NCI-H526 (cell line): ENCODE data around the gene ZFP36L2.

Experiments used
- DNase-seq, 2 experiments: peaks; one replicate each; lab custom pipeline; 2025; lab: John Stamatoyannopoulos, UW

Gene ZFP36L2

DNA sequence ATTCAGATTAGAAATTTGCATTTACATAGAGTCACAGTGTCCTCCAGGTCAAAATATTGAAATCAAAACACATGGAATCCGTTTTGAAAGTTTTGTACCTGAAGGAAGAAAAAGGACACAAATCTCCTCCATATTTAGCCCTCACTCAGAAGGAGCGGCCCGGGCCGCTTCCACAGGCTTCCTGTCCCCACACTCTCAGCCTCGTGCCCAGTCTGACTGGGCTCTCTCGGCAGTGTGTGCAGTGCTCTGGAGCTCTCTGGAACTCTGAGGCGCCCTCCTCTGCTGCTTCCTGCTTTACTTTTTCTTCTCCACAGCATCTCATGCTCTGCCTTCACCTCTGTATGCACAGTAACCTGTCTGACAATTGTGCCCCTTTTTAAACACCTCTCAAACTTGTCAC, 22.2 kb upstream of the ZFP36L2 start:
- DNase-seq: no peak

DNA sequence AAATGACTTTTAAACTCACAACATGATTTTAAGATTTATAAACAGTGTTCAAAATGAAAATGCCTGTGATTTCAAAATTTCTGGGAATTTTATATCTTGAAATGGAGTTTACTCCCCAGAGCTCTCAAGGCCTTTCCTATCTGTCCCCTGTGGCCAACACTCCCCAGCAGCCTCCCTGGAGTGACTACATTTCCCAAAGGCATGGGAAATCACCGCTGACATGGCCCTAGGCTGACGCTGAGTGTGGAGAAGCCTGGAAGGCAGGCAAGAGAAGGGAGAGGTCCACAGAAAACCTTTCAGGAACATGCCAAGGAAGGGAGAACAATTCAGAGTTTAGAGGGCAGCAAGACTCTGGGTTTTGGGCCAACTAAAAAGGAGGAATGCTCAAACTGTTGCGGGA, 20.2 kb upstream of the ZFP36L2 start:
- no peak for DNase-seq

DNA sequence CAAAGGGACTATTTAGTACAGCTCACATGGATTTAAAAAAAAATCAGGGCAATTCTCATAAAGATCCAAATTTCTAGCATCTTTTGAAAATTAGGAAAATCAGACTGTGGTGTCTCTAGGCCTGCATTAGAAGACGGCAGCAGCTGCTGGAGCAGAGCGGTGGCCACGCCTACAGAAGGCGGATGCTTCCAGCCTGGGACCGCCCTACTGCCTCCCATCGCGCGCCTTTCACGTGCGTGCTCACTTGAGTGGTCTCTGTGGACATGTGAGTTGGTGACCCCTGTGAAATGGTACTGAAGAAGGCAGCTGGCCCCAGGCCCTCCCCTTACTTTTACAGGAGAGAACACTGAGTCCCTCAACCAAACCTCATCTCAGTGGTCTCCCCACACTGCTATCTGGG, 15.2 kb upstream of the ZFP36L2 start:
- no peak for DNase-seq

DNA sequence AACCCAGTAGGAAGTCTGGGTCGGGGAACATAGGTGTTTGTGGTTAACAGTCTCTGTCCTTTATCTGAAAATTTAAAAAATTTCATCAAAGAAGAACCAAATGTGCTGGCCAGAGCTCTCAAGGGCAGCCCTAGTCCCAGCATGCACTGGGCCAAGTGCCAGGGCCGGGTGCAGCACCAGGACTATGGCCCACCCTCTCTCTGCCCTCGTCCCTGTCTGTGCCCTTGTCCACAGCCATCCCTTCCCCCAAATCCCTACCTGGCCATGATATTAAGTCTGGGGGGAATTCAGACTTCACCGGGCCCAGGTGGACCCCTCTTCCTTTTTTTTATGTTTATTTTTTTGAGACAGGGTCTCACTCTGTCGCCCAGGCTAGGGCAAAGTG, 14.4 kb upstream of the ZFP36L2 start:
- DNase-seq: no peak

DNA sequence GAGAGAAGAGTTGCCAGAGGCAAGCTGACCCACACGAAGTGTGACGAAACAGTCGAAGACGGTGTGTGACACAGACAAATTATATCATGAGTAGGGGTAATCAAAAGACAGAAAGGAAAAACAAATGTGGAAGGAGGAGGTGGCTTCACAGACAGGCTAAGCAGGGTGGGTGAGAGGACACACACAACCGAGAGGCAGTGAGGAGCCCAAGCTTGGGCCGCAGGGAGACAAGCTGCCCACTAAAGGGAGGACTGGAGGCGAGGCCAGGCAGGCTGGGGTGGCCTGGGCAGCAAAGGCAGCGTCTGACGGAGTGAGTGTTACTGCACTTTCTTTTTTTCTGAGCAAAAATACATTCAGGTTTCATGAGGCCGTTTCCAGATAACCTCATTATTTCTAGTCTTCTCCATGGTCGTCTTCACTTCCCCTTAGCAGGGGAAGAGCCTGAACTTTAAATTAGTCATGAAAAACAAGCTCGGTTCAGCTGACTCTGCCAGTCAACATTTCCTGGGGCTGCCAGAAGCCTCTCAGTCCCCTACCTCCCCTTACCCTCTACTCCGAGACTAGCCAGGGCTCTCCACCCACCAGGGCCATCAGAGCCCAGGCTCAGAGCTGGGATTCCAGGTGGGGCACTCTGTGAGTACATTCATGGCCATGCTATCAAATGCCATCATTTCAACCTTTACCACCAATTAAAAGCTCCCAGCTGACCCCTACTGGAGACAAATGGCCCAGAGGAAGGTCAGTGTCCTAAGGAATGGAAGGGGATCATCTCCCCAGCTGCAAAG, 13.8 kb upstream of the ZFP36L2 start:
- no peak for DNase-seq

DNA sequence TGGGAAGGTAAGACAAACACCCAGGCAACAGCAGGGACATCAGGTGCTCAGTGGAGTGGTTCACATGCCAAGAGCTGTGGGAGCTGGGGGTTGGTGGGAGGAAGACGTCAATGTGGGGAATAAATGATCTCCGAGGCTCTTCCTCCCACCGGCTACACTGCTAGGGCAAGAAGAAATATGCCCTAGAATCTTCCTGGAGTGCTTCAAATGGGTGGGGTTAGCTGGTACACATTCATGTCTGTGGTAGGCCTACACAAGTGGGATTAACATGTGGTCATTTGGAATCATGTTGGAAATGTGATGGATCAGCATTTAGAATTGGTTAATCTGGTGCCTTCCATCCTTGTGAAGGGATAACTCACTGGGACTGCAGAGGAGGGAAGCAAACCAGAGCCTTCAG, 12.4 kb upstream of the ZFP36L2 start:
- DNase-seq: no peak

DNA sequence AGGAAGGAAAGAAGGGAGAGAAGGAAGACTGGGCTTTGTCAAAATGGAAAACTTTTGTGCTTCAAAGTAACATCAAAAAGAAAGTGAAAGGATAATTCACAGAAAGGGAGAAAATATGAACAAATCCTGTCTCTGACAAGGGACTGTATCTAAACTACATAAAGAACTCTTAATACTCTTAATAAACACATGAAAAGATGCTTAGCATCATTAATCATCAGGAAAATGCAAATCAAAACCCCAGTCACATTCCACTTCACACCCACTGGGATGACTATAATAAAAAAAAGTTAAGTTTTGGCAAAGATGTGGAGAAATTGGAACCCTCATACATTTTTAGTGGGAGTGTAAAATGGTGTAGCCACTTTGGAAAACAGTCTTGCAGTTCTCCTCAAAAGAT, 11.8 kb upstream of the ZFP36L2 start:
- no peak for DNase-seq

DNA sequence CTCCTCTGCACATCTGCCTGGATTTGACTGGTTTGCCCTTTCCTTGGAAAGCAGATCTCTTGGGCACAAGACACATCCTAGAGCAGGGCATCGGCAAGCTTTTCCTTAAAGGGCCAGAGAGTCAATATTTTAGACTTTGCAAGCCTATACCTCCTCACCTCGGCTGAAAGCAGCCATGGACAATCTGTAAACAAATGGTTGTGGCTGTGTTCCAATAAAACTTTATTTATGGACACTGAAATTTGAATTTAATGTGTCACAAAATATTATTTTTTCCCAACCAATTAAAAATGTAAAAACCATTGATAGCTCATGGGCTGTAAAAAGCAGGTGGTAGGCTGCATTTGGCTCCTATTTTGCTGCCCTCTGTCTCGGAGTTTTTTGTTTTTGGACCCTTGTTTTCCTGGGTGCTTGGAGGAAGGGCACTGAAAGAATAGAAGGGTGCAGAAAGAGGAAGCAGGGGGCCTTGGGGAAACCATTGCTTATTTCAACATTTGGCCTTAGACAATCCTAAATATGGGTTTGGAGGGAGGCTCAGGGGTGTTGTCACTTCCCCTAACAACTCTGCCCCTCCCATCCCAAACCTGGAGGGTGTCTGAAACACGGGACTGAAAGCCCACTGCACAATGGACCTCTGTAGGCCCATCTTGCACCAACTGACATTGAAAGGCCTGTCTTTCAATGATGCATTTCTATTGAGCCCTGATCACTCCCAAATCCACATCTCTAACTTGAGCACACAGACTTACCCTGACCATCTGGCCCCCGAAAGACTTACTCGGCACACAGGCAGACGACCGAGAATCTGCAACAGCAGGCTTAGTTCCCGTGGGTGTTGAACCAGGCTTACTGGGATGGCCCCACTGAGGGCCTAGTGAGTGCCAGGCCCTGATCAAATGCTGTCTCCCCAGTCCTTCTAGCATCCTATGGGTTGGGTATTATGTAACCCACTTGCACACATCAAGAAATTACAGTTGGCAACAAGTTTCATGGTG, 7.1 kb upstream of the ZFP36L2 start:
- DNase-seq: no peak

DNA sequence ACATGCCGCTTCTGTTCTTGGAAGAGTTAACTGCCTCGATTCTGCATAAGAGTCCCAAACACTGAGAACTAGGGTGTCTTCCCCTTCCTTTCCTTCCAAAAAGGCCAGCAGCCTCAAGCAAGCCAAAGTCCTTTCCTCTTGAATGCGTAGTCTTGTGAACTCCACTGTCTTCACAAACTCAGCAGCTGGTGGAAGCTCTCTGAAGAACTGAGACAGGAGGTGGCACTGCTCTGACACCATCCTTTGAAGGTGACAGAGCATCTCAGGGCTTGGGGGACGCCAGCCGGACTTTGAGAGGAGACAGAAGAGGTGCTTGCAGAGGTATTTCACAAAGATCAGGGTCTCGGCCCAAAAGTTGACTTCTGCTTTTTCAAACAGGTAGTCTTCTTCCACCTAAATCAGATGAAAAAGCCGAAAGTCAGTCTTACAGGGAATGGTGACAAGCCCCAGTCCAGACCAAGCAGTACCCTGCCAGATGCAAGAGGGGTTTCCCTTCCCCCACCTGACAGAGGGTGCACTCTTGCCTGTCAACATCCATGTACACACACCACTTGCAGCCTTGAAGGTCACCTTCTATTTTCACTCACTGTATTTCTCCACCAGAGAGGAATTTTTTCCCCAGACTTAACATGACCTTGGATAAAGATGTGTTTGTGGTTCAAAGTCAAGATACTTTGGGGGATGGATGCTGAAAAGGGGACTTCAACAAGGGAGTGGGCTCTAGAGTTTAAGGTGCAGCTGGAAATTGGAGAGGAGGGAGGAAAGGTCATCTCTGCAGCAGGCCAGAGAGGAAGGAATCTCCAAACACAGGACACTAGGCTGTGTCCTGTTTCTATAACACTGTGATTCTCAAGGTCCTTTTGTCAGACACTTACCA, 4.8 kb upstream of the ZFP36L2 start:
- DNase-seq: no peak

DNA sequence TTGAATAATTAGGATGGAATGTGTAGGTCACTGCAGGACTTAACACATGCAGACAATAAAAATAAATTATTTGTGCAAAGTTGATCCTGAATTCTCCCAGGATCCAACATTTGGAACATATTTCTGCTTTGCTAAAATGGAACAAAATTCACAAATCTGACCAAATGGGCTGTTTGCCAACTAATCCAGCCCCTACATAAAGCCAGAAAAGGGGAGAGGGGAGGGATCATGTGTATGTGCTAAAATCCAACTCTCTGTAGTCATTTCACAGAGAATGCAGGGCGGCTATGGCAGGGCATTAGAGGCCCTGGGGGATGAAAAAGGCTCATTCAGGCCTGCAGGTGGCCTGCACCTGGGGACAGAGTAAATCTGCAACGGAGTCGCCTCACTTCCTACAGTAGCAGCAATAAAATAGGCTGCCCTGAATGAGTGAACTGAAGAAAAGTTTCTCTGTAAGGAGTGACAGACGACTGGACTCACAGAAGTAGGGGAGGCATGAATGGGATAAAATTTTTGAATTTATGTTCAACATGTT, 4.0 kb upstream of the ZFP36L2 start:
- peak in 1 of 2 experiments; percentile 7 for DNase-seq

DNA sequence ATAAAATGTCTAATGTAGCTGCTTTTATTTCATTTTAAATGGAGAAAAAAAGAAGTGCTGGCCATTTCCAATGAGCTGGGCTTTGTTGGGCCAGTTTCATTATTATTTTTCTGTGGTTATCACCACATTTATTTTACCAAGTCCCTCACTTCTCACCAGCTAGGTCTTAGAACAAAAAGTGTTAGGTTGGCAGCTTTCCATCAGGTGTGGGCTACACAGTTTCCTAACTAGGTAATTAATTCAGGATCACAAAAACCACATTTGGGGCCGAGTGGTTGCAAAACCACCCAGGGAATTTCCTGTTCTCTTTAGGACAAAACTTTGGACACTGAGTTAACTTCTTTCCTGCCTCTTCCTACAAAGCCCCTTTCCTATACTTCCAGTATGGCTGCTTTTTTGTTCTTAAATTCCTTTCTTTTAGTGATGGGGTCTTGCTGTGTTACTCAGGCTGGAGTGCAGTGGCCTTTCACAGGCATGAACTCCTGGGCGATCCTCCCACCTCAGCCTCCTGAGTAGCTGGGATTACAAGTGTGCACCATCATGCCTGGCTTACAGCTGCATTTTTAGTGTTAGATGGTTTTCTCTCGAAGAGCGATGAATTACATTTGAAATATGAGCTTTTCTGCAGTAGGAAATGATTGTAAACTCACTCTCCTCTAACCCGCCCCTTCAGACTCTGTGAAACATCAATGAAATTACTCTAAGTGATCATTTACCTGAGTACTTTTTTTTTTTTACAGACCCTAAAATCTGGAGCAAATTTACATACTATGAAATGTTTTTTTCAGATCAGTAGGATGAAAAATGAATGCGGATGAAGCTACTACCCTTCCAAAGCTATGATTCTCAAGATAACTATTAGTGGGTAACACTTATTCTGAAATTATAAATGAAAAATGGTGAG, 2.6 kb upstream of the ZFP36L2 start:
- DNase-seq: no peak

DNA sequence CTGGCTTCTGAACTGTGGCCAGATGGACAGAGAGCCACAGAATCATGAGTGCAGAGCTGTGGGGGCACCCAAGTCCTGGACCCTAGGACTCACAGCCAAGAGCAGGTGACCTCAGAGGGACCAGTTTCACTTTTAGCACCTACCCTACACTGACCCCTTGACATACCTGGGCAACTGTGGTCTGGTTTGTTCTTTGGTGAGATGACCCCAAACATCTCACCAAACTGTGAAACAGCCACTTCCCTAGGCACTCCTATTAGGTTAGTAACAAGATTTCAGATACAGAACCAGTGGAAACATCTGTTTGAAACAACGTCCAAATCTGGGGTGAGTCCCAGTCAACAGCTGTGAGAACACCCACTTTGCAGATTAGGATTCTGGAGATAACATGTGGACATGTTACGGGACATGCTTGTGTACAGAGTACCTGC, 1.9 kb upstream of the ZFP36L2 start:
- DNase-seq: no peak

DNA sequence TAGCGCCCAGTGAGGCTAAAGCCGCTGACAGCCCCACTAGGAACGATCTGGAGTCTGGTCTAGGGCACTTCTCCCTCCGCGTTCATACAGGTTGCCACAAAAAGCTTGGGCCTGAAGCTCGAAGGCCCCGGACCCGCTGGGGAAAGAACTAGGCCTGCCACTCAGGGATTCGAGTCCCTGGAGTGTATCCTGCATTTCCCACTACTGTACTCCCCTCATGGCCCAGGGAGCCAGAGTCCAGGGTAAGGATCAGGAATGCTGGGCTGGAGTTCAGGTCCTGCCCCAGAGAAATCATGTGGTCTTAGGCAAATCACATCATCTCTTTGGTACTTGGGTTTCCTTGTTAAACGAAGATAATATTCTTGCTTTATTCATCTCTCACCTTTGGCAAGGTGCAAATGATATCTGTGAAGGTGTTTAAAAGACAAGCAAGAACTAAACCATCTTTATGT, 1.4 kb upstream of the ZFP36L2 start:
- DNase-seq: no peak

DNA sequence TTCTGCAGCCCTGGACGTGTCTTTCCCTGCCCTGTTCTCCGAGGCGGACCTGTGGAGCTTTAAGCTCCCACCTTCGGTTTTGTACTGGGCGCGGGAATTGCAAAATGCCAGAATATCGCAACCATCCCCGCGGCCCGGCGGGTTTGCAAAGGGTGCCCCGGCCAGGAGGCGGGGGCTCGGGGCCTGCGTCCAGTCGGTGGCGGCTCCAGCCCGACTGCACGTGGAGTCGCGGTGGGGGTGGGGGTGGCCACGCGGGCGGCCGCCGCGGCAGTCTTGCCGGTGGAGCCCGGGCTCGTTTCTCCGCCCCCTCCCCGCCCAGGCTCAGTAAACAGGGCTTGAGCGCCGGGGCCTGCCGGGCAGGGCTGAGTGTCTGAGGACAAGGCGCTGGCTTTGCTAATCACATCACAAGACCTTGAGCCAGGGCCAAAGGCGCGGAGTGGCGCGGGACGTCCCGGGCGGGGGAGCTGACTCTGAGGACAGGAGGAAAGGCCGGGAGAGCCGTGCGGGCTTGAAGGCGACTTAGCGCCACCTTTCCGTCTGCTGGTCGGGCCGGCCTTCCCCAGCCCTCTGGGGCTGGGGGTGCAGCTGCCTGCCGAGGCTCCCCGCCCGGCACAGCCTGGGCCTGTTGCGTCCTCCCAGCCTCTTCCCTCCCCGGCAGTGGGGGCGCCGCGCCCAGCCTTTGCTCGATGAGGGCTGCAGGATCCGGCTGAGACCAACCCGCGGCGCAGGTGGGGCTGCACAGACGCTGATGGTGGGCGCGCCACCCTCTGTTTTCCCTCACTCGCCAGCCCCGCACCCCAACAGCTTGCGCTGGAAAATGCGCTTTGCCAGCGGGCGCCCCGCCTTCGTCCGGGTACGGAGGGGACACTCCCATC, 786 bp upstream of the ZFP36L2 start:
- DNase-seq: peak; percentile 46 to 83

DNA sequence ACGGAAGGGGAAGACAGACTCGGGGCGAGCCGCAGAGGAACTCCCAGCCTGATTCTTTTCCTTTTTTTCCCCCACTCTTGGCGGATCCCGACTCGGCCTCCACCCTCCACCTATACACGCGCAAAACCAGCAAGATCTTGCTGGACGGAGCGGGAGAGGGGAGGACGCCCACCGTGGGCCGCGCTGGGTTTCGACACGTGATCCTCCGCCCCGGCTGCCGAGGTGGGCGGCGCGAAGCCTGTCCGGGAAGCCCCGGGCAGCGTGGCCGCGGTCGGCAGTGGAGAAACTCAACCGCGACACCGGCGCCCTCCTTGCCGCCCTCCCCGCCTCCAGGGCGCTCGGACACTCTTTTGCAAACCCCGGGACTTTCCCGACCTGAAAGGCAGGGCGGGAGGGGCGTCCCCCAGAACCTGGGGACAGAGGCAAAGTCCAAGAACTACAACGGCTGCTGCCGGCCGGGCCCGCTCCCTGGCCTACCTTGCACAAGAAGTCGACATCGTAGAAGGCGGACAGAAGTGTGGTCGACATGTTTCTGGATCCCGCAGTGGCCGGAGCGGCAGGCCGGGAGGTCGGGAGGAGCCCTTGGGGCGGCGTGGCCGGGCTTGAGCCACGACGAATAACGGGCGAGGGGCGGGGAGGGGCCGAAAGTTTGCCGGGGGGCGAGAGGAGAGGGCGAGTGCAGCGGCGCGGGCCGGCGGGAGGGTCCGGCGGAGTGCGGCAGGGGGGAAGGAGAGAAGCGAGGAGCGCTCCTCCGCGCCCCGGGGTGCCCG, 433 bp downstream of the ZFP36L2 start:
- DNase-seq: peak; percentile 65 to 75

DNA sequence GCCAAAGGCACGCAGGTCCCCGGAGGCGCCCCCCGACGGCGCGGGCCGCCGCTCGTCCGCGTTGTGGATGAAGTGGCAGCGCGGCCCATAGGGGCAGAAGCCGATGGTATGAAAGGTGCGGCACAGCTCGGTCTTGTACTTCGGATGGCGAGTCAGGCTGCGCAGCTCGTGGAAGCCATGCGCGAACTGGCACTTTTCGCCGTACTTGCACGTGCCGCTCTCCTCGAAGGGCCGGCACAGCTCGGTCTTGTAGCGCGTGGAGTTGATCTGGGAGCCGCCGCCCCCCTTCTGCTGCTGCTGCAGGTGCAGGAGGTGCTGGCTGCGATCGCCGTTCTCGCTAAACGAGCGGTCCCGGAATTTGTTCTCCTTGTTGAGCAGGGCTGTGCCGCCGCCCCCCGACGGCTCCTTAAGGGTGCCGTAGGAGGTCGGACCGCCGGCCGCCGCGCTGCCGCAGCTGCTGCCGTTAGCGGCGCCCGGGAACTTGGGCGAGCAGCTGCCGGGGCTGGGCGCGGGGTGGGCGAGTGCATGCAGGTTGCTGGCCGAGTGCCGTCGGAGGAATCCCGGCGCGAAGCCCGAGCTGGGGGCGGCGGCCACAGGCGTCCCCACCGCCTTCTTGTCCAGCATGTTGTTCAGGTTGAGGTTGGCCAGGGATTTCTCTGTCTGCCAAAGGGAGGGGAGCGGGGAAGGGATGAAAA, 1.2 kb downstream of the ZFP36L2 start:
- peak; percentile 45 to 71 for DNase-seq

DNA sequence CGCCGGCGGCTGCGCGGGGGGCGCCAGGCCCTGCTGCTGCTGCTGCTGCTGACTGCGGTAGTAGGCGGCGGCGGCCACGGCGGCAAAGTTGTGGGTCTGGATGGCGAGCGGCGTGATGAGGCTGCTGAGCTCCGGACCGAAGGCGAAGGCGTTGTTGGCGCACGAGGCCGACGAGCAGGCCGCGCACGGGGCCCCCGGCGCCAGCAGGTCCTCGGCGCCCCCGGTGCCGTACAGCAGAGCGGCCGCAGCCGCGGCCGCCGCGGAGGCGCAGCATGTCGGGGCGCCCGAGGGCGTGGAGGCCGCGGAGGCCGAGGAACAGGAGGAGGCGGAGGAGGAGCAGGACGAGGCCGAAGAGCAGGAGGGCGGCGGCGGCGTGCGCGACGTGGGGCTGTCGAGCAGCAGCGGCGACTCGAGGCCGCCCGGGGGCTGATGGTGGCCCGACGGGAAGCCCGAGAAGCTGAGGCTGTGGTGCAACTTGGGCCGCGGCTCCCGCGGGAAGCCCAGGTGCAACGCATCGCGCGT, 1.8 kb downstream of the ZFP36L2 start:
- peak; percentile 31 to 74 for DNase-seq

DNA sequence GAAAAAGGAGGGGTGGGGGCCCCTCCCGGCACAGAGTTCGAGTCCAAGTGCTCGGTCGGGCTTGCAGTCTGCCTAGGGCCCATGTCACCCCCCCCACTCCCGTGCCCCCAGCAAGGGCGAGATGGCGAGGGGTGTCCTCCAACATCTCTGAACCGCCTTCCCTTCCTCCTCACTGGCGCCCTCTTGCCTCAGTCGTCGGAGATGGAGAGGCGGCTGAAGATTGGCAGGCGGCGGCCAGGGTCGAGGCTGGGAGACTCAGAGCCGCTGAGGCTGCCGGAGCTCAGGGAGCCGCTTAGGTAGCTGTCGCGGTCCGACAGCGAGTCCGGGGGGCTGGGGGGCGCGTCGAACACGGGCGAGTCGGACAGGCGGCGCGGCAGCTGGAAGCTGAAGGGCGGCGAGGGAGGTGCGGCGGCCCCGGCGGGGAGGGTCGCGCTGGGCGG, 2.3 kb downstream of the ZFP36L2 start:
- DNase-seq: peak; percentile 43 to 83
